ENCODE data around the gene HOPX.
"Not testable (repeated sequence)": the region's sequence is repeated elsewhere in the genome, so short reads cannot be mapped to it uniquely, and the experiment has no call there.

Gene HOPX

GRCh38 chr4:56681158-56681852 is at the start of gene HOPX:
Gene HOPX (minus strand): TSS chr4:56681296. CDS start chr4:56657816, 23,480 bp downstream.
- DNase-seq (ENCODE audit: low read depth in 2 of 2): no peak

GRCh38 chr4:56730097-56730496 is 49.0 kb upstream of the HOPX start:
- no peak for DNase-seq (ENCODE audit: low read depth in 2 of 2)

GRCh38 chr4:56728512-56728911 is 47.4 kb upstream of the HOPX start:
- DNase-seq (ENCODE audit: low read depth in 2 of 2): peak; percentile 50 to 57

- no peak for DNase-seq (ENCODE audit: low read depth in 2 of 2)
Observed at GRCh38 chr4:56727150-56727549, 46.1 kb upstream of the HOPX start.

- not testable (repeated sequence) for DNase-seq (ENCODE audit: low read depth in 2 of 2)
Observed at GRCh38 chr4:56726593-56726992, 45.5 kb upstream of the HOPX start.

GRCh38 chr4:56723659-56724230 is 42.6 kb upstream of the HOPX start:
- DNase-seq (ENCODE audit: low read depth in 2 of 2): no peak

GRCh38 chr4:56723201-56723605 is 42.1 kb upstream of the HOPX start:
- DNase-seq (ENCODE audit: low read depth in 2 of 2): no peak

GRCh38 chr4:56708146-56708545 is 27.1 kb upstream of the HOPX start:
- no peak for DNase-seq (ENCODE audit: low read depth in 2 of 2)

- DNase-seq (ENCODE audit: low read depth in 2 of 2): no peak
Observed at GRCh38 chr4:56705966-56706365, 24.9 kb upstream of the HOPX start.

- DNase-seq (ENCODE audit: low read depth in 2 of 2): no peak
Observed at GRCh38 chr4:56705334-56705733, 24.2 kb upstream of the HOPX start.

GRCh38 chr4:56704089-56704871 is 23.2 kb upstream of the HOPX start:
- no peak for DNase-seq (ENCODE audit: low read depth in 2 of 2)

- DNase-seq (ENCODE audit: low read depth in 2 of 2): no peak
Observed at GRCh38 chr4:56703378-56703777, 22.3 kb upstream of the HOPX start.

- DNase-seq (ENCODE audit: low read depth in 2 of 2): no peak
Observed at GRCh38 chr4:56701644-56702043, 20.5 kb upstream of the HOPX start.

GRCh38 chr4:56701161-56701480 is 20.0 kb upstream of the HOPX start:
- DNase-seq (ENCODE audit: low read depth in 2 of 2): no peak

- DNase-seq (ENCODE audit: low read depth in 2 of 2): no peak
Observed at GRCh38 chr4:56699537-56700105, 18.5 kb upstream of the HOPX start.

GRCh38 chr4:56698329-56698728 is 17.2 kb upstream of the HOPX start:
- no peak for DNase-seq (ENCODE audit: low read depth in 2 of 2)

- DNase-seq (ENCODE audit: low read depth in 2 of 2): no peak
Observed at GRCh38 chr4:56696056-56696455, 15.0 kb upstream of the HOPX start.

- not testable (repeated sequence) for DNase-seq (ENCODE audit: low read depth in 2 of 2)
Observed at GRCh38 chr4:56693476-56693875, 12.4 kb upstream of the HOPX start.

- DNase-seq (ENCODE audit: low read depth in 2 of 2): no peak
Observed at GRCh38 chr4:56692576-56692975, 11.5 kb upstream of the HOPX start.

- DNase-seq (ENCODE audit: low read depth in 2 of 2): no peak
Observed at GRCh38 chr4:56691425-56691824, 10.3 kb upstream of the HOPX start.

GRCh38 chr4:56690393-56690792 is 9.3 kb upstream of the HOPX start:
- no peak for DNase-seq (ENCODE audit: low read depth in 2 of 2)

GRCh38 chr4:56689201-56689969 is 8.3 kb upstream of the HOPX start:
- DNase-seq (ENCODE audit: low read depth in 2 of 2): no peak

Measured in fibroblast of skin of left biceps (primary cell).